Measurements from ENCODE around the gene PRKCZ.
A peak's percentile ranks its signal among the peaks of the same experiment; 100 is the strongest.

Gene PRKCZ

DNA sequence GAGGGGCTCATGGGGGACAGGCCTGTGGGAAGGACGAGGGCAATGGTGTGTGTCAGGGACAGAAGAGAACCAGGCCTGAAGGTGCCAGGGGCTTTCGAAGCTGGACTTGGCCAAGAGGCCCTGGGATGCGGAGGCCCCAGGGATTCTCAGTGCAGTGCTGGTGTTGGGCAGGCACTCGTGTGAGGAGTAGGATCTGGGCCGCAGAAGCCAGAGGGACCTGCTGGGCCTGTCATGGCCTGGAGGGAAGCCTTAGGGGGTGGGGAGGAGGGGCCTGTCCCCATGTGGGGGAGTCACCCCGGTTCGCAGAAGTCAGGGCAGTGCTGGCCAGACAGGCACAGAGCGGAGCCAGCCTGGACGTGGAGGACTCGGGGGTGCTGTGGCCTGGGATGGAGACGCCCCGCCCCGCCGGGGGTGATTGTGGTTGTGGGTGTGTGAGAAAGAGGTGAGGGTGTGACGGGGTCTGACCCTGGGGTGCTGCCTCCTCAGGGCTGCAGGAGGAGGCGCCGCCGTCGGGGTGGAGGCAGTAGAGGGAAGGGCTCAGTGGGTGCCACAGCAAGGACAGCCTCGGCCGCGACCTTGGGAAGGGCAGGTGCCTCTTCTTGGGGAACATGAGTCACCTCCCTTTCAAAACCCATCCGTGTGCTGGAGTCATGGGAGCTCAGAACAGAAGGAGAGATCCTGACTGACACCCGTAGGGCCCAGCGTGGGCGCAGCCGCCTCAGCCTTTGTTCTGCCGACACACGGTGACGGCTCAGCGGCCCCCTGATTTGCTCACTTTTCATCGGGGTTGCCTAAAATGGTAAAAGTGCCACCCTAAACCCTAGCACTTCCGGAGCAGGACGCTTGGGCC, 110.5 kb downstream of the PRKCZ start:
- Histone ChIP-seq H3K14ac (ENCODE audit: low read length) (no peak overlapping the region), H2BK12ac (ENCODE audit: low read length) (no peak overlapping the region), H3K4me2 (ENCODE audit: low read length) (no peak overlapping the region), H3K4me1 (ENCODE audit: control insufficient read depth in 1 of 2, insufficient read depth in 2 of 2, low read length in 2 of 2) (peaks cover 0 to 8% of the 10 kb centered on the region in 2 experiments), H3K18ac (ENCODE audit: low read length) (no peak overlapping the region), H3K4ac (ENCODE audit: low read depth, low read length) (no peak overlapping the region), H3K79me1 (ENCODE audit: low read length) (no peaks in the 10 kb centered on the region), H3K9me3 (ENCODE audit: insufficient read depth, low read depth, low read length) (no peaks in the 10 kb centered on the region), H3K36me3 (ENCODE audit: control insufficient read depth in 1 of 2, insufficient read depth in 2 of 2, low read length in 2 of 2) (peaks cover 41 to 63% of the 10 kb centered on the region in 2 experiments), H2BK5ac (ENCODE audit: low read depth, low read length, poor library complexity) (no peak overlapping the region), H2AK5ac (ENCODE audit: low read length) (no peak overlapping the region), H3K79me2 (ENCODE audit: control insufficient read depth, insufficient read depth, low read length, poor library complexity) (no peaks in the 10 kb centered on the region), H4K8ac (ENCODE audit: low read depth, low read length) (no peak overlapping the region), H3K4me3 (ENCODE audit: low read depth, low read length) (no peak overlapping the region), H4K91ac (ENCODE audit: low read depth, low read length) (no peak overlapping the region), H3K27me3 (ENCODE audit: insufficient read depth, low read length) (no peaks in the 10 kb centered on the region), H3K9ac (ENCODE audit: low read length) (no peak overlapping the region), H3K23ac (ENCODE audit: low read length) (no peak overlapping the region), H2BK120ac (ENCODE audit: insufficient read depth, low read length, poor library complexity) (no peak overlapping the region), H2AFZ (ENCODE audit: insufficient read depth, low read length, poor library complexity) (no peak overlapping the region), H3K27ac (ENCODE audit: low read depth, low read length) (no peak overlapping the region), H4K12ac (ENCODE audit: low read depth, low read length) (no peak overlapping the region)
- no CpG with 5 or more reads among the region's 34 CpGs for WGBS (ENCODE audit: extremely low coverage, insufficient coverage, insufficient read length)
- no peak for DNase-seq

GRCh38 chr1:2163205-2163604, 113.0 kb downstream of the PRKCZ start:
- no peak overlapping the region for H3K9ac ChIP-seq (ENCODE audit: low read length)
- WGBS (ENCODE audit: extremely low coverage, insufficient coverage, insufficient read length), result no CpG with 5 or more reads among the region's 7 CpGs
- no peak overlapping the region for H2BK5ac ChIP-seq (ENCODE audit: low read depth, low read length, poor library complexity)
- H4K12ac ChIP-seq (ENCODE audit: low read depth, low read length), result no peak overlapping the region
- peaks cover 2% of the 10 kb centered on the region for H3K79me2 ChIP-seq (ENCODE audit: control insufficient read depth, insufficient read depth, low read length, poor library complexity)
- no peak overlapping the region for H3K14ac ChIP-seq (ENCODE audit: low read length)
- H4K91ac ChIP-seq (ENCODE audit: low read depth, low read length), result no peak overlapping the region
- no peak overlapping the region for H3K27ac ChIP-seq (ENCODE audit: low read depth, low read length)
- H3K4me3 ChIP-seq (ENCODE audit: low read depth, low read length), result no peak overlapping the region
- H3K4me1 ChIP-seq (ENCODE audit: control insufficient read depth in 1 of 2, insufficient read depth in 2 of 2, low read length in 2 of 2), result peaks cover 6 to 15% of the 10 kb centered on the region in 2 experiments
- H2AFZ ChIP-seq (ENCODE audit: insufficient read depth, low read length, poor library complexity), result no peak overlapping the region
- H2AK5ac ChIP-seq (ENCODE audit: low read length), result no peak overlapping the region
- no peak overlapping the region for H4K8ac ChIP-seq (ENCODE audit: low read depth, low read length)
- H3K36me3 ChIP-seq (ENCODE audit: control insufficient read depth in 1 of 2, insufficient read depth in 2 of 2, low read length in 2 of 2), result peaks cover 31 to 45% of the 10 kb centered on the region in 2 experiments
- no peak overlapping the region for H2BK12ac ChIP-seq (ENCODE audit: low read length)
- no peak for DNase-seq
- peaks cover 3% of the 10 kb centered on the region for H3K79me1 ChIP-seq (ENCODE audit: low read length)
- H3K9me3 ChIP-seq (ENCODE audit: insufficient read depth, low read depth, low read length), result no peaks in the 10 kb centered on the region
- H2BK120ac ChIP-seq (ENCODE audit: insufficient read depth, low read length, poor library complexity), result no peak overlapping the region
- no peak overlapping the region for H3K4me2 ChIP-seq (ENCODE audit: low read length)
- no peak overlapping the region for H3K23ac ChIP-seq (ENCODE audit: low read length)
- H3K4ac ChIP-seq (ENCODE audit: low read depth, low read length), result no peak overlapping the region
- no peak overlapping the region for H3K18ac ChIP-seq (ENCODE audit: low read length)
- H3K27me3 ChIP-seq (ENCODE audit: insufficient read depth, low read length), result no peaks in the 10 kb centered on the region

- H2AFZ ChIP-seq (ENCODE audit: insufficient read depth, low read length, poor library complexity), result no peak overlapping the region
- no peak overlapping the region for H3K9ac ChIP-seq (ENCODE audit: low read length)
- peaks cover 3% of the 10 kb centered on the region for H3K79me1 ChIP-seq (ENCODE audit: low read length)
- peaks cover 2% of the 10 kb centered on the region for H3K9me3 ChIP-seq (ENCODE audit: insufficient read depth, low read depth, low read length)
- no peak overlapping the region for H3K18ac ChIP-seq (ENCODE audit: low read length)
- H2BK5ac ChIP-seq (ENCODE audit: low read depth, low read length, poor library complexity), result no peak overlapping the region
- H3K23ac ChIP-seq (ENCODE audit: low read length), result no peak overlapping the region
- H4K91ac ChIP-seq (ENCODE audit: low read depth, low read length), result no peak overlapping the region
- no peak overlapping the region for H2AK5ac ChIP-seq (ENCODE audit: low read length)
- H3K14ac ChIP-seq (ENCODE audit: low read length), result peak overlapping the region; percentile 1
- no peak overlapping the region for H3K4me2 ChIP-seq (ENCODE audit: low read length)
- no peak overlapping the region for H3K27ac ChIP-seq (ENCODE audit: low read depth, low read length)
- H3K79me2 ChIP-seq (ENCODE audit: control insufficient read depth, insufficient read depth, low read length, poor library complexity), result peaks cover 2% of the 10 kb centered on the region
- no peak overlapping the region for H2BK120ac ChIP-seq (ENCODE audit: insufficient read depth, low read length, poor library complexity)
- no peak overlapping the region for H4K12ac ChIP-seq (ENCODE audit: low read depth, low read length)
- H4K8ac ChIP-seq (ENCODE audit: low read depth, low read length), result no peak overlapping the region
- peak in 1 of 2 donors; percentile 29 for DNase-seq
- H3K4me1 ChIP-seq (ENCODE audit: control insufficient read depth in 1 of 2, insufficient read depth in 2 of 2, low read length in 2 of 2), result peaks cover 6 to 11% of the 10 kb centered on the region in 2 experiments
- no CpG with 5 or more reads among the region's 19 CpGs for WGBS (ENCODE audit: extremely low coverage, insufficient coverage, insufficient read length)
- H3K4ac ChIP-seq (ENCODE audit: low read depth, low read length), result no peak overlapping the region
- no peaks in the 10 kb centered on the region for H3K27me3 ChIP-seq (ENCODE audit: insufficient read depth, low read length)
- H3K4me3 ChIP-seq (ENCODE audit: low read depth, low read length), result no peak overlapping the region
- H2BK12ac ChIP-seq (ENCODE audit: low read length), result no peak overlapping the region
- H3K36me3 ChIP-seq (ENCODE audit: control insufficient read depth in 1 of 2, insufficient read depth in 2 of 2, low read length in 2 of 2), result peaks cover 30 to 41% of the 10 kb centered on the region in 2 experiments
These were observed 115.4 kb downstream of the PRKCZ start for GRCh38 chr1:2165646-2166045.

- Histone ChIP-seq H2BK5ac (ENCODE audit: low read depth, low read length, poor library complexity) (no peak overlapping the region), H3K9me3 (ENCODE audit: insufficient read depth, low read depth, low read length) (peaks cover 2% of the 10 kb centered on the region), H3K4me3 (ENCODE audit: low read depth, low read length) (no peak overlapping the region), H3K36me3 (ENCODE audit: control insufficient read depth in 1 of 2, insufficient read depth in 2 of 2, low read length in 2 of 2) (peaks cover 33 to 38% of the 10 kb centered on the region in 2 experiments), H3K9ac (ENCODE audit: low read length) (no peak overlapping the region), H3K23ac (ENCODE audit: low read length) (no peak overlapping the region), H3K18ac (ENCODE audit: low read length) (peak overlapping the region; percentile 28), H3K79me2 (ENCODE audit: control insufficient read depth, insufficient read depth, low read length, poor library complexity) (peaks cover 2% of the 10 kb centered on the region), H3K14ac (ENCODE audit: low read length) (peak overlapping the region; percentile 28), H3K4me1 (ENCODE audit: control insufficient read depth in 1 of 2, insufficient read depth in 2 of 2, low read length in 2 of 2) (peaks cover 6 to 11% of the 10 kb centered on the region in 2 experiments), H2AK5ac (ENCODE audit: low read length) (no peak overlapping the region), H3K79me1 (ENCODE audit: low read length) (peaks cover 3% of the 10 kb centered on the region), H2BK120ac (ENCODE audit: insufficient read depth, low read length, poor library complexity) (peak overlapping the region; percentile 28), H4K91ac (ENCODE audit: low read depth, low read length) (peak overlapping the region; percentile 25), H2AFZ (ENCODE audit: insufficient read depth, low read length, poor library complexity) (no peak overlapping the region), H3K4me2 (ENCODE audit: low read length) (no peak overlapping the region), H3K4ac (ENCODE audit: low read depth, low read length) (no peak overlapping the region), H3K27ac (ENCODE audit: low read depth, low read length) (no peak overlapping the region), H4K8ac (ENCODE audit: low read depth, low read length) (peak overlapping the region; percentile 30), H3K27me3 (ENCODE audit: insufficient read depth, low read length) (no peaks in the 10 kb centered on the region), H4K12ac (ENCODE audit: low read depth, low read length) (no peak overlapping the region), H2BK12ac (ENCODE audit: low read length) (no peak overlapping the region)
- no CpG with 5 or more reads among the region's 14 CpGs for WGBS (ENCODE audit: extremely low coverage, insufficient coverage, insufficient read length)
- peak; percentile 93 to 96 for DNase-seq
These were observed 116.0 kb downstream of the PRKCZ start for GRCh38 chr1:2166254-2166653.
